Endodermal cell (in vitro differentiated cells): Measurements from ENCODE around the gene FAT1. TPM values are rescaled to one million over a fixed set of nuclear protein-coding genes. Genes with fewer than 3 reads are reported as not detected.
A peak's percentile ranks its signal among the peaks of the same experiment; 100 is the strongest.

Experiments used
- DNase-seq: peaks from one replicate; pipeline ENCODE4 v3.0.0-alpha.2; 2017
- H3K27ac ChIP-seq: 2 replicates; pipeline ENCODE4 v1.5.1; 2013; ENCODE audit warnings: mild to moderate bottlenecking, low read depth, low read length, moderate library complexity
- H3K27me3 ChIP-seq: 2 replicates; pipeline ENCODE4 v1.6.1; 2013; ENCODE audit warnings: mild to moderate bottlenecking, low read length, moderate library complexity; ENCODE audit not compliant: insufficient read depth, control insufficient read depth, poor library complexity, severe bottlenecking
- H3K36me3 ChIP-seq: 2 replicates; pipeline ENCODE4 v1.7.0; 2013; ENCODE audit warnings: mild to moderate bottlenecking, low read length, moderate library complexity; ENCODE audit not compliant: control insufficient read depth, insufficient read depth
- H3K4me1 ChIP-seq: one replicate; pipeline ENCODE4 v1.7.0; 2013; ENCODE audit warnings: low read length; ENCODE audit not compliant: control insufficient read depth, insufficient read depth
- H3K4me3 ChIP-seq: 2 replicates; pipeline ENCODE4 v1.5.1; 2013; ENCODE audit warnings: mild to moderate bottlenecking, low read length, moderate library complexity
- H3K9ac ChIP-seq: 2 replicates; pipeline ENCODE4 v1.6.1; 2013; ENCODE audit warnings: mild to moderate bottlenecking, low read length, moderate library complexity; ENCODE audit not compliant: poor library complexity, severe bottlenecking; ENCODE audit errors: extremely low read depth
- H3K9me3 ChIP-seq: 2 replicates; pipeline ENCODE4 v1.6.1; 2013; ENCODE audit warnings: mild to moderate bottlenecking, low read length, moderate library complexity; ENCODE audit not compliant: control insufficient read depth
- H3K27ac Mint-ChIP-seq: 2 replicates; pipeline ENCODE4 v1.8.0; 2020; ENCODE audit warnings: mixed read lengths
- H3K27me3 Mint-ChIP-seq: 2 replicates; pipeline ENCODE4 v1.8.0; 2021; ENCODE audit warnings: mild to moderate bottlenecking, mixed read lengths; ENCODE audit not compliant: insufficient read depth
- H3K36me3 Mint-ChIP-seq: 2 replicates; pipeline ENCODE4 v1.8.0; 2020; ENCODE audit warnings: low read depth, mixed read lengths
- H3K4me1 Mint-ChIP-seq: 2 replicates; pipeline ENCODE4 v1.8.0; 2020; ENCODE audit warnings: mixed read lengths
- H3K4me3 Mint-ChIP-seq: 2 replicates; pipeline ENCODE4 v1.8.0; 2020; ENCODE audit warnings: mild to moderate bottlenecking, moderate library complexity, mixed read lengths
- H3K9me3 Mint-ChIP-seq: 2 replicates; pipeline ENCODE4 v1.8.0; 2020; ENCODE audit warnings: mild to moderate bottlenecking, mixed read lengths
- CTCF ChIP-seq: fragments of 200-600 bp; sonication (generic); conservative IDR thresholded peaks from 2 replicates; pipeline ENCODE4 v1.5.0; 2021; ENCODE audit warnings: antibody characterized with exemption, mild to moderate bottlenecking
- WGBS, 2 experiments: methylation state at CpG; one replicate each; pipeline versions ENCODE4 v1.1.5 to v1.1.7; 2013; ENCODE audit warnings: missing lambda C conversion rate in 2 of 2, mixed read lengths in 1 of 2; ENCODE audit not compliant: insufficient coverage in 1 of 2, insufficient read length in 1 of 2; 5-methylcytosine and 5-hydroxymethylcytosine counted together
- total RNA-seq, 2 donors: library from RNA; stranded (reverse); fragmentation: NEBNext Ultra II Directional in 1 of 2; extraction: Animal tissue kit (Norgen Biotek cat#: 25700) in 1 of 2; gene quantifications; 2 replicates in 1 of 2; 3 replicates in 1 of 2; pipeline ENCODE4 v1.2.1, GENCODE V29; 2021

Gene FAT1
- total RNA-seq, 2 donors from 2014 or later, result 66.6 to 77.8 TPM

DNA sequence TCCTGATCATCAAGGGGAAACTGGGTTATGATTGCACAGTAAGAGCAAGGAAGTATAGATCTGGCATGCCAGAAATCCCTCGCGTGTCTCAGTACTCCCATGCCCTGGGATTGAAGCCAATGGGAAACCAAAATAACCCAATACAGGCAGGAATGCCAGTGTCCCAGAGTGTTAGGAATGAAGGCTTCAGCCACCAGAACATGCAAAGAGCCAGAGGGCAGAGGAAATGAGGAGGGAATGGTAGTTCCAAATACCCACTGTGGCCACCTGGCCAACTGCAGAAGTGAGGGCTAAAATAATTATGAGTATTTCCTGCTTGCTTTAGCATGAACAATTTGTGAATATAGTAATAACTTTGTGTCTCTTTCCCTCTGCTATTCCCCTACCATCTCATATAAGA lies 180.4 kb downstream of the FAT1 start:
- no peak overlapping the region for H3K27ac ChIP-seq
- peaks cover 5% of the 10 kb centered on the region for H3K36me3 Mint-ChIP-seq
- no peaks in the 10 kb centered on the region for H3K36me3 ChIP-seq
- no peaks in the 10 kb centered on the region for H3K27me3 Mint-ChIP-seq
- H3K9ac ChIP-seq, result no peak overlapping the region
- no peak for DNase-seq
- 100% methylated on average over 2 of the region's 2 CpGs; no CpG with 5 or more reads in 1 of the 2 experiments for WGBS, 2 experiments
- no peaks in the 10 kb centered on the region for H3K27me3 ChIP-seq
- no peaks in the 10 kb centered on the region for H3K4me1 ChIP-seq
- H3K9me3 ChIP-seq, result peaks cover 7% of the 10 kb centered on the region
- peaks cover 22% of the 10 kb centered on the region for H3K9me3 Mint-ChIP-seq
- no peak overlapping the region for H3K4me3 ChIP-seq
- TF ChIP-seq CTCF, result no peak
- no peak overlapping the region for H3K27ac Mint-ChIP-seq
- no peak overlapping the region for H3K4me3 Mint-ChIP-seq
- H3K4me1 Mint-ChIP-seq, result peaks cover 3% of the 10 kb centered on the region

GRCh38 chr4:186541801-186542200 lies 181.9 kb downstream of the FAT1 start:
- TF ChIP-seq CTCF, result no peak
- no peak overlapping the region for H3K27ac Mint-ChIP-seq
- Histone ChIP-seq H3K9ac (no peak overlapping the region), H3K4me3 (no peak overlapping the region), H3K36me3 (no peaks in the 10 kb centered on the region), H3K4me1 (no peaks in the 10 kb centered on the region), H3K27ac (no peak overlapping the region), H3K9me3 (peaks cover 7% of the 10 kb centered on the region), H3K27me3 (no peaks in the 10 kb centered on the region)
- peaks cover 6% of the 10 kb centered on the region for H3K4me1 Mint-ChIP-seq
- H3K36me3 Mint-ChIP-seq, result peaks cover 5% of the 10 kb centered on the region
- H3K9me3 Mint-ChIP-seq, result peaks cover 22% of the 10 kb centered on the region
- H3K27me3 Mint-ChIP-seq, result no peaks in the 10 kb centered on the region
- no peak overlapping the region for H3K4me3 Mint-ChIP-seq
- WGBS, 2 experiments, result 89 to 98% methylated on average over 4 of the region's 4 CpGs
- DNase-seq, result no peak

DNA sequence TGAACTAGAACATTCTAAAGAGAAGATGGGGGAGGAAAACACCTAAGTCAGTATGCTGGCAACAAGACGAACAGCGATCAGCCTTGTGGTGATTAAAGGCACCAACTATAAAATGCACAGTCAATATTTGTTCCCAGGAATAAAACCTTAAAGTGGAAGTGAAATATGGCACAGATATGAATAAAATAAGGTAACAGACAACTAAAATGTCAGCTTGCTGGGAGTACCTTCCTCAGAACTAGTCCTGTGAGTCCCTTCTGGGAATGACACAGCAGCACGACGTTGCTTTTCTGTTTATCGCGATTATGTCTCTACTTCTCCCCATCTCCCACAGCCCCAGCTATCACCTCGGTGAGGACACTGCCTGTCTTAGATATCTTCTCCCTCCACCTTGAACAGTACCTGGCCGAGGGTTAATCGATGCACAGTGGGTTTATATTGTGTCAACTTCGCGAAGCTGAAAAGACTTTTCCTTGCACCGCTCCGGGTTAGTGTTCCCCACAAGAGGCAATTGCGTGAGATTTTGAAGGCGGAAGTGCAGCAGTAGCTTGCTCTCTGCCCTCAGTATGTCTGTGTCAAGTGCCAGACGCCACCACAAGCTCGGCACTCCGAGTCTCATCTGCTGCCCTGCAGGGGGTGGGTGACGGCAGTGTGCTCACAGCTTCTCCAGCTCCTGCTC lies 185.7 kb downstream of the FAT1 start:
- TF ChIP-seq CTCF, result no peak

More for the DNA sequence above, 185.7 kb downstream of the FAT1 start:
- no peaks in the 10 kb centered on the region for H3K4me1 ChIP-seq
- H3K4me1 Mint-ChIP-seq, result peaks cover 6% of the 10 kb centered on the region
- no peak overlapping the region for H3K27ac Mint-ChIP-seq
- H3K4me3 Mint-ChIP-seq, result no peak overlapping the region
- H3K27ac ChIP-seq, result no peak overlapping the region
- H3K36me3 ChIP-seq, result no peaks in the 10 kb centered on the region
- H3K27me3 ChIP-seq, result no peaks in the 10 kb centered on the region
- peaks cover 11% of the 10 kb centered on the region for H3K9me3 Mint-ChIP-seq
- H3K36me3 Mint-ChIP-seq, result peaks cover 7% of the 10 kb centered on the region
- WGBS, 2 experiments, result 80 to 87% methylated on average over 16 to 19 of the region's 19 CpGs
- no peaks in the 10 kb centered on the region for H3K27me3 Mint-ChIP-seq
- peaks cover 7% of the 10 kb centered on the region for H3K9me3 ChIP-seq
- no peak overlapping the region for H3K4me3 ChIP-seq
- peak; percentile 70 for DNase-seq
- no peak overlapping the region for H3K9ac ChIP-seq

Other genes starting within 250 kb of the FAT1 start
- gene MTNR1A, start 168.3 kb downstream of the FAT1 start, total RNA-seq, result 1 to 10 TPM in 1 of 2 donors, under 1 TPM in 1; 0.62 to 1.6 TPM